Stimulated activated CD4-positive, alpha-beta T cell treated with anti-CD3 and anti-CD28 coated beads, Interleukin-4, amount 100 ng/mL, for 1 hour (primary cell): ENCODE results near the gene ABCC2.
A peak's percentile ranks its signal among the peaks of the same experiment; 100 is the strongest.
"Not testable (repeated sequence)": the region's sequence is repeated elsewhere in the genome, so short reads cannot be mapped to it uniquely, and the experiment has no call there.

Experiments used
- DNase-seq: peaks from one replicate; pipeline ENCODE4 v3.0.0-alpha.2; 2020

ABCC2 gene

GRCh38 chr10:99809931-99810615 lies 27.6 kb downstream of the ABCC2 start:
- DNase-seq, result no peak

- no peak for DNase-seq
These were observed 29.7 kb downstream of the ABCC2 start for GRCh38 chr10:99812177-99812576.

DNA sequence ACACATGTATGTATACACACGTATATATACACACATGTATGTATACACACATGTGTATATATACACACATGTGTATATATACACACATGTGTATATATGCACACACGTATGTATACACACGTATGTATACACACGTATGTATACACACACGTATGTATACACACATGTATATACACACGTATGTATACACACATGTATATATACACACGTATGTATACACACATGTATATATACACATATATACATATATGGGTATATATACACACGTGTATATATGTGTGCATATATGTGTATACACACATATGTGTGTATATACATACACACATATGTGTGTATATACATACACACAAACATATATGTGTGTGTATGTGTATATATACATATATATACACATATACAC lies 31.7 kb downstream of the ABCC2 start:
- no peak for DNase-seq

DNA sequence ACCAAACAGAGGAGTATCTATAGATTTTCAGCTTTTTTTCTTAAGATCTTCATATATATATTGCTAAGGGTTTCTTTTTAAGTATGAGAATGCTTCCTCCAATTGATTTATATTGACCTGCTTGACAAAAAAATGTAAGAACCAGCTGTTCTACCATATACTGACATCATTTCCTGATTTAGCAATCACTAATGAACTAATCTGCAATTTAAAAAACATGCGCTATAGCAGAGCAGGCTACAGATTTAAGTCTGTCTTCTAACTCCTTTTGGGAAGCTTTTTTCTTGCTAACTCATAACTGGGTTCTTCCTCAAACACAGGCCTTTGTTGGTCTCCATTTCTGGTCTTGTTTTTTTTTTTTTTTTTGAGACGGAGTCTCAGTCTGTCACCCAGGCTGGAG lies 33.2 kb downstream of the ABCC2 start:
- DNase-seq, result no peak

GRCh38 chr10:99827936-99828335 lies 45.5 kb downstream of the ABCC2 start:
- DNase-seq, result no peak

DNA sequence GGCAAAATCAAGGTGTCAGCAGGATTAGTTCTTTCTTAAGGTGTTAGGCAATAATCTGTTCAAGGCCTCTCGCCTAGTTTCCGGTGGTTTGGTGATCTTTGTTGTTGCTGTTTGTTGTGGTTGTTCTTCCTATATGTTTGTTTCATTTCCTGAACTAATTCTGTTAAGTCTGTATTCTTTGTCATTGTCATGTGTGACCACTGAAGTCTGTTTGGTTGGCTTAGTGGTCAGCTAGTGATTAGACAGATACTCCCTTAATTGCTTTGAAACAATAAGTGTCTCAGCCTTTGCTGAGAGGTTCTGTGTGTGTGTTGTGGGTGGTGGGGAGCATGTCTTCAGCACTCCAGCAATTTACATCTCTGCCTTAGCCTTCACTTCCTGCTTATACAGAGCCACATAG lies 46.0 kb downstream of the ABCC2 start:
- DNase-seq, result no peak

- no peak for DNase-seq
These were observed 50.0 kb downstream of the ABCC2 start for GRCh38 chr10:99832439-99832838.

DNA sequence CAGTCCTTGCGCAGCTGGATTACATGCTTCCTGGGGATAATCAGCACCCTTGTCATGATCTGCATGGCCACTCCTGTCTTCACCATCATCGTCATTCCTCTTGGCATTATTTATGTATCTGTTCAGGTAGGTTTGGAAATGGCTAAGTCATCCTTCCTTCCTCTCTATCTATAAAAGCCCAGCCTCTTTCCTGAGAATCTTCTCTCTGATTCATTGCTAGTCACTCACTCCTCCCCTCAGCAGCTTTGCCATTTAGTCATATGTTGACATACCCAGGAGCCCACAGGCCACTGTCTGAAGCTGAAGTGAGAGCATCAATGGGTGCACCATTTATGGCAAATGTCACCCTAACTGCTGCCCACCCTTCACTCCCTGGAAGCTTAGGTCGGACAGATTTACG lies 52.0 kb downstream of the ABCC2 start:
- DNase-seq, result no peak

DNA sequence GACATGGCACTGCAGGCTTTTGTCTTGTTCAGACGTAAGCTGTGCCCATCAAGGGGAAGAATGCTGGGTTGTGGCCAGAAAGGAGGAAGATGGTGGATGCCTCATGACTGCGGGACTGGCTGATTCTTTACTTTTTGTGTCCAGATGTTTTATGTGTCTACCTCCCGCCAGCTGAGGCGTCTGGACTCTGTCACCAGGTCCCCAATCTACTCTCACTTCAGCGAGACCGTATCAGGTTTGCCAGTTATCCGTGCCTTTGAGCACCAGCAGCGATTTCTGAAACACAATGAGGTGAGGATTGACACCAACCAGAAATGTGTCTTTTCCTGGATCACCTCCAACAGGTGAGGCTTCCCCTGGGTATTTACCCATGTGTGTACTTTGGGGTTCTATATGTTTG lies 53.5 kb downstream of the ABCC2 start:
- no peak for DNase-seq

DNA sequence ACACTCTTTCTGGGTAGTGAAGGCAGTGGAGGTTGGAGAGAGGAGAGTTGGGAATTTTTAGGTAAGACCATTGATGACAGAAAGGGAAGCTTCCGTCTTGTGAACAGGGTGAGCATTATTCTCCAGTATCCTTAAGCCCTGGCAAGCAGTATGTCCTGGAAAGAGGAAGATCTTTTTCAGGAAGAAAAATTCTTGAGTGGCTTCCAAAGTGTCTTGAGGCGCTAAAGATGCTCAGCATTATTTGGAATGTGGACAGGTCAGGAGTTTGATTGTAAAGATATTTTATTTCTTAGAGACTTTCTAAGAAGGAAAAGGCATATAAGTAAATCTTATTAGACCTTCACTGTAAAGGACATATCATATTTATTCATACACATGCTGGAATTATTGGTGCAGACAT lies 54.3 kb downstream of the ABCC2 start:
- no peak for DNase-seq

DNA sequence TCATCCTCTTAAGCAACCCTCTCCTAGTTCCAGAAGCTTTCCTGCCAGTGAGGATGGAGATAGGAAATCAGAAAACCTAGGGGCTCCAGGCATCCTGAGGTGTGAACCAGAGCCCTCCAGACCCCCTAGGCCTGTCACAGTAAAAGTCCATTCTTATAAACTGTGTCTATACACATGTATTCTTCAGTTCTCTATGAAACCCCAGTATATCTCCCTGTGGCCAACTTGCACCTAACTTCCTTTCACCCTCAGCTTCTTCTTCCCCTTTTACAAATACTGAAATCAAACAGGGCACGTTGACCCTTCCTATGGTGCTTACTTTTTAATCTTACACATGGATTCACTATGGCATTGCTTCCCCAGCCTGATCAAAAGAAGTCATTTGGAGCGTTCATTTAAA lies 58.4 kb downstream of the ABCC2 start:
- not testable (repeated sequence) for DNase-seq

DNA sequence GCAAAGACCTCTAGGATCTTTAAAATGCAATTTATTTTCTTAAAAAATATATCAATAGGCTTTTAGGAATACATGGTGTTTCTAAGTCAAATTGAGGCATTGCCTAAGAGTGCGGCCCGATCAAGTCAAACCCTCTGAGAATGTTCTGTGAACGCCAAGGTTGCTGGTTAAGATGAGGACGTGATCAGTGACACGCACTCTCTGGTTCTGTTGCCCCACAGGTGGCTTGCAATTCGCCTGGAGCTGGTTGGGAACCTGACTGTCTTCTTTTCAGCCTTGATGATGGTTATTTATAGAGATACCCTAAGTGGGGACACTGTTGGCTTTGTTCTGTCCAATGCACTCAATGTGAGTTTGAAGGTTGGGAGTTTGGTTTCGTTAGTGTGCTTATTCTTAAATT lies 59.3 kb downstream of the ABCC2 start:
- no peak for DNase-seq

- DNase-seq, result no peak
These were observed 60.9 kb downstream of the ABCC2 start for GRCh38 chr10:99843310-99843709.

GRCh38 chr10:99844433-99844955 lies 62.1 kb downstream of the ABCC2 start:
- no peak for DNase-seq

- DNase-seq, result peak; percentile 52
These were observed 63.5 kb downstream of the ABCC2 start for GRCh38 chr10:99845837-99846382.

DNA sequence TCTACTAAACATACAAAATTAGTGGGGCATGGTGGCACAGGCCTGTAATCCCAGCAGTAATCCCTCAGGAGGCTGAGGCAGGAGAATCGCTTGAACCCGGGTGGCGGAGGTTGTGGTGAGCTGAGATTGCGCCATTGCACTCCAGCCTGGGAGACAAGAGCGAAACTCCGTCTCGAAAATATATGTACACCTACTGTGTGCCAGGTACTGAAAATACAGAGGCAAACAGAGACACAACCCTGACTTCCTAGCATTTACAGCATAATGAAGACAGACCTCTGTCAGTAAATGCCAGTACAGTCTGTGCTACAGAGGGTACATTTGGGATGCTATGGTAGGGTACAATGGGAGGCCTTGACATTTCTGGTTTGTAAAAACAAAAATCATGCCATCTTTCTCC lies 66.6 kb downstream of the ABCC2 start:
- DNase-seq, result no peak

GRCh38 chr10:99849536-99849935 lies 67.1 kb downstream of the ABCC2 start:
- DNase-seq, result no peak

GRCh38 chr10:99850021-99850766 lies 67.8 kb downstream of the ABCC2 start:
- no peak for DNase-seq

- DNase-seq, result no peak
These were observed 68.4 kb downstream of the ABCC2 start for GRCh38 chr10:99850767-99851340.

DNA sequence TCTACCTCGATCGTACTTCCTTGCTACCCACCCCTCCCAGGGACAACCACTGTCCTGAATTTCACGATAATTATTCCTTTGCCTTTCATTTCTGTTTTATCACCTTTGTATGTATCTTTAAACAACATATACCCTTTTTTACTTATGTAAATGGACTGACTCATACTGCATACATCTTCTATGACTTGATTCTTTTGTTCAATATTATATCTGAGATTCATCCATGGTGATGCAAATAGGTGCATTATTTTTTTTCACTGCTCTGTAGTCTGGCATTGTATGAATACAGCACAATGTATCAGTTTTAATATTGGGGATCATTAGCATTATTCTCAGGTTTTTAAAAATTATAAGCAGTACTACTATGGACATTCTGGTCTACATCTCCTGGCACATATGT lies 69.4 kb downstream of the ABCC2 start:
- no peak for DNase-seq

DNA sequence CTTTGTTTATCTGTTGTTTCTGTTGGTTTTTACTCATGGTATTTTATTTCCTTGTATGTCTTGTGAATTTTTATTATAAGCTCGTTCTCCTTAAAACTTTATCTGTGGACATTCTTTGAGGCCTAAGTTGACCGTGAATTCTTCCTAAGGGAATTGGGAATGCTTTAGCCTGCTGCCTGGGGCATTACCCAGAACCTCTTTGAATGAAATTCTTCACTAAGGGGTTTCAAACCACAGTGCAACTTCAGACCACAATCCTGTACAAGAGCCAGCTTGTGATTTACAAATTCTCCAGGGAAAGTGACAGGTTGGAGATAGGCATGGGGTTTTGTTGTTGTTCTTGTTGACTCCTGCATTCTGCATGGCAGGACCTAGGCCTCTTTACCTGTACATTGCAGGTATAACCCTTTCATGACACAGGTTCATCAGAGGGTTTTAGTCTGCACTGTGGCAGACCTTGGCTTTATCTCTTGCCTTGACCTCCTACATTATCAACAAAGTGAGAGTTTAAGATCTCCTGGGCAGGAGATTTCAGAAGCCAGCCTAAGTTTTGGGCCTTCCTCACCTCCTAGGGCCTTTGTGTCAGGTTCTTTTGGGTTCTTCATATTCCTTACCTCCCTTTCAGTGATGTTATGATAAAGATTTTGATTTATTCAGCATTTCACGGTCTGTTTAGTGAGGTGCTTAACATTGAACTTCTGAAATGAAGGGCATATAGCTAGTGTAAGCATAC lies 70.2 kb downstream of the ABCC2 start:
- DNase-seq, result no peak

GRCh38 chr10:99853655-99854054 lies 71.2 kb downstream of the ABCC2 start:
- no peak for DNase-seq

DNA sequence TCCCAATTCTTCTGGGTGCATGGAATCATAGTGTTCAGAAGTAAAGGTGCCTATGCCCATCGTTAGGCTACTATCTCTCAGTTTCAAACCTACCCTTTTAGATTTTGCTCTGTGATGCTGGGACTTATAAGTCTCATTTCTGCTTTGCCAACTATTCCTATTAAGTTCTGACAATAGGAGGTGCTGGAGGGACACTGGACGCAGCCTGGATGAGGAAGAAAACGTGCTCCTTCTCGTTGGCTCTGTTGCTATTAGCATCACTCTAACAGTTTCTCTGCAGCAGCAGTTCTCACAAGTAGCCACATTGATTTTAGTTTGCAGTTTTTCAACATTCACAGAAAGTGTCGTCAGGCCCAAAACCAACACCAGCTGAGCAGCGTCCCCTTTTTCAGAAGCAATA lies 72.4 kb downstream of the ABCC2 start:
- DNase-seq, result no peak
